ENCODE results near the gene CLIP4.

DNA sequence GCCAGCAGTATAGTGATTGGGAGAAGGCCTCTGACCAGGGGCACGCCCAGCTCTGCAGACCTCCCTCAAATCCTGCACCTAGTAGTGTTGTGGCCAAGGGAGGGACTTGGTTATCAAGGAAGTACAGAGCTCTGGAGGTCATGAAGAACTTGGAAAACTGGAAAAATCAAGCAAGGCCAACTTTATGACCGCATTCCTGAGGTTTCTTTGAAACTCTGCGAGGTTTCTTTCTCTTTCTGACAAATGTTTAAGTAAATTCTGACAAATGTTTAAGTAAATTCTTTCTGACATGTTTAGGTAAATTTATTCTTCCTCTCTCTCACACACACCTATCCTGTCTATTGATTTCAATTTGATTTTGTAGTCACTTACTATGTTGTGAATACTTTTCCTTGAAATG, 31.0 kb downstream of the CLIP4 start:
- TF ChIP-seq CTCF (IDR thresholded peaks at IDR 0.05; ENCODE audit: low read depth, low read length, poor library complexity, severe bottlenecking) (no peak), EZH2phosphoT487 (IDR thresholded peaks at IDR 0.05; ENCODE audit: borderline replicate concordance, low read length) (no peak)
